ENCODE results near the gene FNTB.

Gene FNTB

GRCh38 chr14:64953661-64954060, 33.0 kb upstream of the FNTB start:
- no peak for DNase-seq (ENCODE audit: low spot score)

GRCh38 chr14:64954491-64955240, 32.0 kb upstream of the FNTB start:
- no peak for DNase-seq (ENCODE audit: low spot score)

- DNase-seq (ENCODE audit: low spot score): no peak
Measured at GRCh38 chr14:64955297-64955696, 31.4 kb upstream of the FNTB start.

GRCh38 chr14:64956697-64957406, 29.8 kb upstream of the FNTB start:
- DNase-seq (ENCODE audit: low spot score): no peak

- no peak for DNase-seq (ENCODE audit: low spot score)
Measured at GRCh38 chr14:64958201-64958600, 28.5 kb upstream of the FNTB start.

- no peak for DNase-seq (ENCODE audit: low spot score)
Measured at GRCh38 chr14:64958743-64959142, 28.0 kb upstream of the FNTB start.

- DNase-seq (ENCODE audit: low spot score): no peak
Measured at GRCh38 chr14:64960762-64961276, 25.9 kb upstream of the FNTB start.

- no peak for DNase-seq (ENCODE audit: low spot score)
Measured at GRCh38 chr14:64963611-64964010, 23.1 kb upstream of the FNTB start.

- no peak for DNase-seq (ENCODE audit: low spot score)
Measured at GRCh38 chr14:64965356-64966000, 21.2 kb upstream of the FNTB start.

- no peak for DNase-seq (ENCODE audit: low spot score)
Measured at GRCh38 chr14:64966976-64967375, 19.7 kb upstream of the FNTB start.

- DNase-seq (ENCODE audit: low spot score): no peak
Measured at GRCh38 chr14:64968167-64968566, 18.5 kb upstream of the FNTB start.

- DNase-seq (ENCODE audit: low spot score): no peak
Measured at GRCh38 chr14:64968651-64969050, 18.0 kb upstream of the FNTB start.

GRCh38 chr14:64970041-64970440, 16.7 kb upstream of the FNTB start:
- DNase-seq (ENCODE audit: low spot score): no peak

GRCh38 chr14:64970776-64971477, 15.8 kb upstream of the FNTB start:
- DNase-seq (ENCODE audit: low spot score): no peak

GRCh38 chr14:64971491-64971942, 15.2 kb upstream of the FNTB start:
- DNase-seq (ENCODE audit: low spot score): no peak

- peak; percentile 29 for DNase-seq (ENCODE audit: low spot score)
Measured at GRCh38 chr14:64971943-64972791, 14.5 kb upstream of the FNTB start, which contains the start of gene RAB15. TSS of gene RAB15 (minus strand) at chr14:64972336. CDS start at chr14:64972076, 260 bp downstream.

GRCh38 chr14:64973026-64973442, 13.7 kb upstream of the FNTB start:
- DNase-seq (ENCODE audit: low spot score): no peak

GRCh38 chr14:64973826-64974225, 12.9 kb upstream of the FNTB start:
- no peak for DNase-seq (ENCODE audit: low spot score)

GRCh38 chr14:64974563-64974962, 12.1 kb upstream of the FNTB start:
- no peak for DNase-seq (ENCODE audit: low spot score)

- DNase-seq (ENCODE audit: low spot score): no peak
Measured at GRCh38 chr14:64979336-64980074, 7.2 kb upstream of the FNTB start.
